Activated T-cell treated with anti-CD3 and anti-CD28 coated beads, Interleukin-2, amount 50 U/mL, for 4 hours (primary cell): ENCODE results near the gene PPP1R12B. TPM values are rescaled to one million over a fixed set of nuclear protein-coding genes. Genes with fewer than 3 reads are reported as not detected.
"Not testable (repeated sequence)": the region's sequence is repeated elsewhere in the genome, so short reads cannot be mapped to it uniquely, and the experiment has no call there.

Source experiments
- ATAC-seq, 2 donors: fragments of 200-7000 bp; cut with Tn5 transposase; one replicate each; pipeline ENCODE4 v1.10.0; 2021
- DNase-seq: peaks from one replicate; pipeline ENCODE4 v3.0.0-alpha.2; 2020
- H3K27me3 Mint-ChIP-seq: one replicate; pipeline ENCODE4 v1.8.0; 2021; ENCODE audit warnings: low read depth, mixed read lengths
- H3K36me3 Mint-ChIP-seq: one replicate; pipeline ENCODE4 v1.8.0; 2022; ENCODE audit warnings: mixed read lengths; ENCODE audit not compliant: insufficient read depth
- H3K4me1 Mint-ChIP-seq: one replicate; pipeline ENCODE4 v1.8.0; 2021; ENCODE audit warnings: low read depth, mixed read lengths
- H3K4me3 Mint-ChIP-seq: one replicate; pipeline ENCODE4 v1.8.0; 2021; ENCODE audit warnings: mild to moderate bottlenecking, moderate library complexity, mixed read lengths
- H3K9me3 Mint-ChIP-seq: one replicate; pipeline ENCODE4 v1.8.0; 2021; ENCODE audit warnings: mixed read lengths
- total RNA-seq, 3 donors: library from RNA; stranded (reverse); gene quantifications; one replicate each; pipeline ENCODE4 v1.2.1, GENCODE V29; 2021

Gene PPP1R12B
- total RNA-seq, 3 donors from 2014 or later = 4.7 to 8.1 (median 5.4) TPM

- DNase-seq, H3K4me1 Mint-ChIP-seq, ATAC-seq, H3K9me3 Mint-ChIP-seq, H3K36me3 Mint-ChIP-seq, H3K4me3 Mint-ChIP-seq, H3K27me3 Mint-ChIP-seq: not testable (repeated sequence)
Observed at GRCh38 chr1:202403381-202403780, 54.9 kb downstream of the PPP1R12B start.

DNA sequence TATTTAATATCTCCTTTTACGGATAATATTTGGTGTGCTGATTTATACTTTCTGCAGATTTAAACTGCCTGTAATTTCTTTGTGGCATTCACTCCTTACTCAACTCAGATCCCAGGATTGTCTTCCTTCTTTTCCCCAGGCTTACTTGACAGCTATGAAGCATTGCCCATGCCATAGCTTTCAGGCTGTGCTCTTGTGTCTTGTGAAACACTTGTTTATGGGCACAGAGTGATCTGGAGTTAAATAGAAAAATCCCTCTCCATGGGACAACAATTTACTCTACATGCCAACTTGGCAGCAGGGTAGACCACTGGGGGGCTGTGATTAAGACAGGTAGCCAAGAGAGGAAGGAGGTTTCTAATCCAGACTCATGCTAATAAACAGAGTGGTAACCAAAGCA lies 57.4 kb downstream of the PPP1R12B start:
- Mint-ChIP-seq H3K4me1 (peaks cover 10% of the 10 kb centered on the region), H3K36me3 (no peaks in the 10 kb centered on the region), H3K27me3 (no peaks in the 10 kb centered on the region), H3K4me3 (no peak overlapping the region), H3K9me3 (no peaks in the 10 kb centered on the region)
- DNase-seq (no peak), ATAC-seq (no peak)

DNA sequence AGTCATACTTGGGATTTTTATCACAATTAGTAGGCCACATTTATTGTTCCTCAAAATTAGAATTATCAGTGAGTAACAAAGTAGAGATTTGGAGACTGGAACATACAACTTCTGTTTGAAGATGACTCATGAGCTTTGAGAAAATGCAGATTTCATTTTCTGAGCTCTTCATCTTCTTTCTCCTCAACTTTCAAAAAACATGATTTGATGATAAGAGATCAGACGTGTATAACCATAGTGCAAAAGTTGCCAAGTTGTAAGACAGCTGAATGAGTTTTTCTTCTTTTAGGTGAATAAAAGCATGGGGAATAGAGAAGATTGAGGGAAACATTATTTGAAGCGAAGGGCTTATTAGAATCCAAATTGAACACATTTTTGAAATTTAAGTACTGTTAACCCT lies 58.4 kb downstream of the PPP1R12B start:
- not testable (repeated sequence) for H3K4me3 Mint-ChIP-seq, H3K9me3 Mint-ChIP-seq, H3K27me3 Mint-ChIP-seq, H3K36me3 Mint-ChIP-seq, DNase-seq
- peaks cover 12% of the 10 kb centered on the region for H3K4me1 Mint-ChIP-seq
- ATAC-seq = peak; percentile 35 to 46

GRCh38 chr1:202407378-202407777 lies 58.9 kb downstream of the PPP1R12B start:
- not testable (repeated sequence) for H3K36me3 Mint-ChIP-seq, H3K9me3 Mint-ChIP-seq, DNase-seq, H3K4me3 Mint-ChIP-seq, H3K27me3 Mint-ChIP-seq
- H3K4me1 Mint-ChIP-seq = peaks cover 12% of the 10 kb centered on the region
- peak in 1 of 2 donors; percentile 34 for ATAC-seq

- not testable (repeated sequence) for DNase-seq, ATAC-seq, H3K4me3 Mint-ChIP-seq, H3K27me3 Mint-ChIP-seq, H3K36me3 Mint-ChIP-seq, H3K9me3 Mint-ChIP-seq
- H3K4me1 Mint-ChIP-seq = peaks cover 12% of the 10 kb centered on the region
Observed at GRCh38 chr1:202410251-202410650, 61.8 kb downstream of the PPP1R12B start.

DNA sequence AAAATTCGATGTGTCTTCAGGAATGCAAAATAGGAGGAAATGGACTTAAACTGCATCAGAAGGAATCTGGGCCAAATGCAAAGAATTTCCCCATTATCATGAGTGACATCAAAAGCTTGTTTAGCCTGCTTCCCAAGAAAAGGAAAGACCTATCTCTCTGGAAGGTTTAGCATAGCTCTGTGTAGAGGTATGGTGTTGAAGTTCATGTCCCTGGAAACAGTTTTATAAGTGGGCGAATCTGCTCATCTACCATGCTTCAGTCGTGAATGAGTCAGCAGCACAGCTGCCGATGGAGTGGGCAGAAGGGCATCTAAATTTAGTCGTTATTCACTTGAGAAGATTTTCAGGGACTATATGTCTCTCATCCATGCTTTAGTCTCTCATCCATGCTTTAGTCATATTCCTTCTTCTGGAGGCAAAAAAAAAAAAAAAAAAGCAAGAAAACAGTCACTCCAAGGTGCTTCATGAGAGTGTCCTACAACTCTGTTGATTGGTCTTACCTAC lies 62.4 kb downstream of the PPP1R12B start:
- peaks cover 12% of the 10 kb centered on the region for H3K4me1 Mint-ChIP-seq
- not testable (repeated sequence) for DNase-seq, H3K27me3 Mint-ChIP-seq, H3K4me3 Mint-ChIP-seq, ATAC-seq, H3K36me3 Mint-ChIP-seq, H3K9me3 Mint-ChIP-seq

- no peak for ATAC-seq
- no peak overlapping the region for H3K4me3 Mint-ChIP-seq
- no peaks in the 10 kb centered on the region for H3K9me3 Mint-ChIP-seq
- no peaks in the 10 kb centered on the region for H3K36me3 Mint-ChIP-seq
- peaks cover 12% of the 10 kb centered on the region for H3K4me1 Mint-ChIP-seq
- no peaks in the 10 kb centered on the region for H3K27me3 Mint-ChIP-seq
- no peak for DNase-seq
Observed at GRCh38 chr1:202411422-202411821, 62.9 kb downstream of the PPP1R12B start.

DNA sequence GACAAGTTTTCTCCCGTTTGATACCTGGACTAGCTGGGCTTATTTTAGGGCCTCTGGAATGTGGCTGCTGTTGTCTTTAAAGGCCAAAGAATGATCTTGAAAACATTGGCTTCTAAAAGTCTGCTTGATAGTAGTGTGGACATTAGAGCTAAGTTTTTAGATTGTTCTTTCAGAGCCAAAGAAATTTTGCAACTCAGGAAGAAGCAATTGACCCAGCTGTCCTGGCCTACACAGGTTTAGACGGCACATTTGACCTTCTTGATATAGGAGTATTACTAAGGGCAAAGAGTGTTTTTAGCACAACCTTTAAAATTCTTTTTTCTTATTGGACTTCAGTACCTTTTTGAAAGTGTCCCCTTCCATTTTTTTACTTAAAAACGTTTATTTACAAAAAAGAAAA lies 63.9 kb downstream of the PPP1R12B start:
- not testable (repeated sequence) for H3K36me3 Mint-ChIP-seq, DNase-seq, ATAC-seq, H3K4me1 Mint-ChIP-seq, H3K4me3 Mint-ChIP-seq, H3K9me3 Mint-ChIP-seq, H3K27me3 Mint-ChIP-seq

- DNase-seq (no peak), ATAC-seq (no peak)
- no peak overlapping the region for H3K4me3 Mint-ChIP-seq
- no peaks in the 10 kb centered on the region for H3K27me3 Mint-ChIP-seq
- H3K9me3 Mint-ChIP-seq = no peaks in the 10 kb centered on the region
- peaks cover 8% of the 10 kb centered on the region for H3K36me3 Mint-ChIP-seq
- no peaks in the 10 kb centered on the region for H3K4me1 Mint-ChIP-seq
Observed at GRCh38 chr1:202416641-202417040, 68.1 kb downstream of the PPP1R12B start.

DNA sequence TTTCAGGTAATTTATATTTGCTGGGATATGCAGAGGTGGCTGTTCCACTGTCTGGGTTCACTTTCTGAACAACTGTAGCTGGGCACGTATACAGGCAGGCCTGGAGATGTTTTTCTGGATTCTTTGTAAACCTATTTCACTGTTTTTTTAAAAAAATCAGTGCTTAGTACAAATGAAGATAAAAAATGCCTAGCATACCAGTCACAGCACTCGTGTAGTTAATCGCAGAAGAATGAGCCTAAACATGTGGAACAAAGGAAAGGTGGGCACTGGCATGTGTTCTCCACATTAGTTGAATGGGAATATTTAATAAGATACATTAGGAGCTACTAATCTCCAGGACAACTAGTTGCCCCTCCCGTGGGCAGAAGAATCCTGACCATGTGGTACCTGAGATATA lies 68.6 kb downstream of the PPP1R12B start:
- H3K9me3 Mint-ChIP-seq, DNase-seq, ATAC-seq, H3K27me3 Mint-ChIP-seq, H3K36me3 Mint-ChIP-seq, H3K4me3 Mint-ChIP-seq, H3K4me1 Mint-ChIP-seq: not testable (repeated sequence)

DNA sequence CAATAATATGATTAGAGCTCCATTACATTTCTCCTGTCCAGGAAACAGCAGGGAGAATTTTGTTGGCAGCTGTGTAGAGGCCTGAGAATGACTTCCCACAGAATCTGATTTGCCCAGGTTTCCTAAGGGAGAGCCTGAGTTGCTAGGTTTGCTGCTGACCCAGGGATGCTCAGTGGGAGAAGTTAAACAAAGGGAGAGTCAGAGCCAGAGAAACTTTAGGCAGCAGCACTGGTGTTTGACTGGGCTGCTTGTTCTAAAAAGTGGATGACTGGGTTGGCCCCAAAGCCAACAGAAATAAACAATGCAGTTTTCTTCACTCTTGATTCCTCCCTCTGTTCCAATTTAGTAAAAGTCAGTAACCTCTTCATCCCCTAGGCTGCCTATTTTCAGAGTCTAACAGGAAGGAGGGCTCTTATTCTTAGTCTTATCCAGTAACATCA lies 69.3 kb downstream of the PPP1R12B start:
- not testable (repeated sequence) for H3K9me3 Mint-ChIP-seq, H3K27me3 Mint-ChIP-seq, ATAC-seq, DNase-seq, H3K4me1 Mint-ChIP-seq, H3K4me3 Mint-ChIP-seq
- peaks cover 11% of the 10 kb centered on the region for H3K36me3 Mint-ChIP-seq

GRCh38 chr1:202419731-202420130 lies 71.2 kb downstream of the PPP1R12B start:
- not testable (repeated sequence) for ATAC-seq, H3K4me3 Mint-ChIP-seq, H3K9me3 Mint-ChIP-seq, DNase-seq, H3K27me3 Mint-ChIP-seq, H3K4me1 Mint-ChIP-seq
- peaks cover 11% of the 10 kb centered on the region for H3K36me3 Mint-ChIP-seq

DNA sequence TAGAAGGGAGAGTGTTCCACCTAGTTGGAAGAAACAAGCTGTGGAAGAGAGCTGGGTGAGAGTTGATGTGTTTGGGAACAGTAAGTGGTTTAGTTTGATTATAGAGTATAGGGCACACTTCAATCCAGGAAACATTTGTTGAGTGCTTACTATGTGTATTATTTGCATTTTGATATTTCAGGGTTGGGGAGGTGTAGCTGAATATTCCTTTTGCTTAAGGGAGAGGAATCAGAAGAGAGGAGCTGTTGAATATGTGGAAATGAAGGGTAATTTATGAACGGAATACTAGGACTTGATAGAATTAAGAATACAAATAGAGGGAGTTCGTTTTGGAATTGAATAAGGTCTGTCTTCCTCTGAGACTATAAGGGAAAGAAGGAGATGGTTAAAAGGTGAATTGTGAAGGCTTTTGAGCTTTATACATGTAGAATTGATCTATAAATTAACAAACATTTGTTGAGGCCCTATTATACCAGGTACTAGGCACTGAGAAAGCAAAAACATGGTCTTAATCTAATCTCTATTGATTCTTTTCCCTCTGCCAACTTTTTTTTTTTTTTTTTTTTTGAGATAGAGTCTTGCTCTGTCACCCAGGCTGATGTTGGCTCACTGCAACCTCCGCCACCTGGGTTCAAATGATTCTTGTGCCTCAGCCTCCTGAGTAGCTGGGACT lies 72.1 kb downstream of the PPP1R12B start:
- H3K4me3 Mint-ChIP-seq, DNase-seq, ATAC-seq, H3K9me3 Mint-ChIP-seq, H3K27me3 Mint-ChIP-seq, H3K4me1 Mint-ChIP-seq: not testable (repeated sequence)
- peaks cover 11% of the 10 kb centered on the region for H3K36me3 Mint-ChIP-seq

DNA sequence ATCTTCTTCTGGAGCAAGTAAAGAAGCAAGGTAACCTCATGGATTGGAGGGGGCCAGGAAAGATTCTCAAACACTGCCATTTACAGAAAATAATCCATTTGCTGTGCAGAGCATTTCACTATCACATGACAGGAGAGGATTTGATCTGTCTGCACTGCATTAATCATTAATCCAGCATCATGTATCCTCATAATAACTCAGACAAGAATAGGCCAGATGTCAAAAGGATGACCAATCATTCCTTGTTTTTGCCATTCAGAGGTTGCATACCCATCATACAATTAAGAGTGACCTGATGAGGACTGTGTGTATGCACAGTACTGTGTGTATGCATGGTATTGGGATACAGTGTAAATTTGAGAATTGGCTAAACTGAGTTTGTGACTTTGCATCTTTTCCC lies 74.2 kb downstream of the PPP1R12B start:
- ATAC-seq, H3K4me1 Mint-ChIP-seq, DNase-seq, H3K9me3 Mint-ChIP-seq, H3K27me3 Mint-ChIP-seq, H3K4me3 Mint-ChIP-seq: not testable (repeated sequence)
- H3K36me3 Mint-ChIP-seq = peaks cover 18% of the 10 kb centered on the region

GRCh38 chr1:202424260-202424659 lies 75.8 kb downstream of the PPP1R12B start:
- not testable (repeated sequence) for ATAC-seq, H3K4me3 Mint-ChIP-seq, H3K9me3 Mint-ChIP-seq, DNase-seq, H3K27me3 Mint-ChIP-seq, H3K4me1 Mint-ChIP-seq
- H3K36me3 Mint-ChIP-seq = peaks cover 19% of the 10 kb centered on the region
